Activated T-cell treated with anti-CD3 and anti-CD28 coated beads for 4 hours (primary cell): ENCODE measurements around the gene ATP1B3.
"Not testable (repeated sequence)": the region's sequence is repeated elsewhere in the genome, so short reads cannot be mapped to it uniquely, and the experiment has no call there.

Experiments used
- DNase-seq: peaks from one replicate; pipeline ENCODE4 v3.0.0-alpha.2; 2020

The ATP1B3 gene

DNA sequence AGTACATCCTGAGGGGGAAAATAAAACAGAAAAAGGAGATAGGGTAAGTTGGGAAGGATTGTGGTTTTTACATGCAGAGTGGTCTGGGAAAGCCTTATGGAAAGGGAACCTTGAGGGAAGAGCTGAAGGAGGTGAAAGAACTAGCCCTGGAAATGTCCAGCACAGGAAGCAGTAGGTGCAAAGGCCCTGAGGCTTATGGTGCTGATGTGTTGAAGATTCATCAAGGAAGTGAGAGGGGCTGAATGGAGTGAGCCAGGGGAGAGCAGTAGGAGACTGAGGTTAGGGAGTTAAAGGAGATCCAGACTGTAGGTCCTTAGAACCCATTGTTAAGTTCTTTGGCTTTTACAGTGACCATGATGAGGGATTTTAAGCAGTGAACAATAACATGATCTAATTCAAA, 33.0 kb downstream of the ATP1B3 start:
- no peak for DNase-seq

DNA sequence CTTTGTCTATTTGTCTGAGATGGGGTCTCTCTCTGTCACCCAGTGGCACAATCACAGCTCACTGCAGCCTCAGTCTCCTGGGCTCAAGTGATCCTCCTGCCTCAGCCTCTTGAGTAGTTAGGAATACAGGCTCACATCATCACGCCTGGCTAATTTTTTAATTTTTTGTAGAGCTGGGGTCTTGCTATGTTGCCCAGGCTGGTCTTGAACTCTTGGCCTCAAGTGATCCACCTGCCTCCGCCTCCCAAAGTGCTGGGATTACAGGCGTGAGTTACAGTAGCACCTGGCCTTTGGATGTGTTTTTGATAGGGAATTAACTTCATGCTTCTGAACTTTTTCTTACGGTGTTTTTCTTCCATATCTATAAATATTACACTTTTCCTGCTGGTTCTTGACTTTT, 33.5 kb downstream of the ATP1B3 start:
- DNase-seq: not testable (repeated sequence)

- DNase-seq: peak; percentile 37
Observed at GRCh38 chr3:141913150-141913811, 36.8 kb downstream of the ATP1B3 start.

- no peak for DNase-seq
Observed at GRCh38 chr3:141914311-141914710, 37.9 kb downstream of the ATP1B3 start.

GRCh38 chr3:141915016-141915415, 38.6 kb downstream of the ATP1B3 start:
- no peak for DNase-seq

DNA sequence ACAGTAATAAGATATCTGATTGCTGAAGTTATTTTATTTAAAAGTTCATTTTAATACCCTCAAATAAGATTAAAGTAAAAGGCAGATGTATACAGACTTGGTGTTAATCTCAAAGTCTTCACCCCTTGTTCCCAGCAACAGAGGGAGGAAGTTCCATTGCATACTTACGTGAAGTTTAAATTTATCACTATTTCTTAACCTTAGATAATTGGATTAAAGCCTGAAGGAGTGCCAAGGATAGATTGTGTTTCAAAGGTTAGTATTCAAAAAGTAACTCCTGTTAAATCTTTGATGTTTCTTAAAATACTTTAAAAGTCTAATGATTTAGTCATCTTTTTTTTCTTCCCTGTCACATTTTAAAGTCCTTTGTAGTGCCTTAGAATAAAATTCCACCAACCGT, 39.3 kb downstream of the ATP1B3 start:
- DNase-seq: no peak

GRCh38 chr3:141920701-141921100, 44.3 kb downstream of the ATP1B3 start:
- DNase-seq: no peak

DNA sequence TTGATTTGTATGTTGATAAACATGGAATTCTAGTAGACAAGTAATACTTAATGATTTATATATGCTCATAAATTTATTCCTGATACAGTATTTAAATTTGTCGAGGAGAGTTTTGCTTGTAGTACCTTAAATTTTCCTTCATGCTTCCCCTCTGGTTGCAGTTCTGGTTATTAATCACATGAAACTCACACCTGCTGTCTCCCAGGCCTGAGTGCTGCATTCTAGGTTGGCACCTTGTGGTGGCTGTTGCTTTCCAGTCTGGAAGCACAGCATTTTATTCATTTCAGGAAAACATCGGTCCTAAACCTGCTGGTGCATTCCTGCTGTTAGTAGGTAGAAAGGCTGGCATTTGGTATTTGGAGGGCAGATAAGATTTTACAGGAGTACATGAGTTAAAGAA, 44.9 kb downstream of the ATP1B3 start:
- DNase-seq: no peak

GRCh38 chr3:141925677-141926076, 49.2 kb downstream of the ATP1B3 start:
- not testable (repeated sequence) for DNase-seq

DNA sequence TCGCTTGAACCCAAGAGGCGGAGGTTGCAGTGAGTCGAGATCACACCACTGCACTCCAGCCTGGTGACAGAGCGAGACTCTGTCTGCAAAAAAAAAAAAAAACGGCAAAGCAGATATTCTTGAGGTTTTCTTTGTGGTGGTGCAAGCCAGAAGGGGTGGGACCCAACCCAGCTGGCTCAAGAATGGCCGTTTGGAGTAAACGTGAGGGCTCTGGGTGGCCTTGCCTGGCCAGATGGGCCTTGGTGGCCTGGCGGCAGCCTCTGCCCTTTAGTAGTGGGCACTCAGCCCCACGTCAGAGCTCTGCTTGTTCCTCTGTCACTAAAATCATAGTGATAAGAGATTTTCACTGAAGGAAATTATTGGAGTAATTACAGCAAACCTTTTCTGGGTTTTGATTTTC, 50.5 kb downstream of the ATP1B3 start:
- no peak for DNase-seq

DNA sequence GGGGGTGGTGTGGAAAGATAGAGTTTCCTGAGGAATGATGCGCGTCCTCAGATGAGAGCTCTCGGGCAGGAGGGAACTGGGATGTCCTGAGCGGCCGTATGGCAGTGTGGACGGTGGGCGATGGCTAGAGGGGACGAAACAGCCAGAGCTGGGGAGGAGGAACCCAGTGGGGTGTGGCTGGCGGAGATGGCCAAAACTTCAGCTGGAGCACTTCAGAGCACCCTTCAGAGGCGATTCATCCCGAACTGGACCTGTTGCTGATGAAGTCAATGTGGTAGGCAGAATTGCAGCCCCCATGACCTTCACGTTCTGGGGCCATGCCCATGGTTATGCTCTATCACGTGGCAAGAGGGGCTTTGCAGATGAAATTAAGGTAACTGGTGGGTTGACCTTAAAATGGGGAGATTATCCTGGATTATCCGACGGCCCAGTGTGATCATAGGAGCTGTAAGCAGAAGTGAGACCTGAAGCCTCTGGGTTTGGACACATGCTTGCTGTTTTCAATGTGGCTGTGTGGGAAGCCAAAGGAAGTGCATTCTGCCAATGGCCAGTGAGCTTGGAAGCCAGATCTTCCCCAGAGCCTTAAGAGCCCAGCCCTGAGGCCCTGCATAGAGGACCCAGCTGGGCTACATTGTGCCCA, 52.3 kb downstream of the ATP1B3 start:
- DNase-seq: no peak

DNA sequence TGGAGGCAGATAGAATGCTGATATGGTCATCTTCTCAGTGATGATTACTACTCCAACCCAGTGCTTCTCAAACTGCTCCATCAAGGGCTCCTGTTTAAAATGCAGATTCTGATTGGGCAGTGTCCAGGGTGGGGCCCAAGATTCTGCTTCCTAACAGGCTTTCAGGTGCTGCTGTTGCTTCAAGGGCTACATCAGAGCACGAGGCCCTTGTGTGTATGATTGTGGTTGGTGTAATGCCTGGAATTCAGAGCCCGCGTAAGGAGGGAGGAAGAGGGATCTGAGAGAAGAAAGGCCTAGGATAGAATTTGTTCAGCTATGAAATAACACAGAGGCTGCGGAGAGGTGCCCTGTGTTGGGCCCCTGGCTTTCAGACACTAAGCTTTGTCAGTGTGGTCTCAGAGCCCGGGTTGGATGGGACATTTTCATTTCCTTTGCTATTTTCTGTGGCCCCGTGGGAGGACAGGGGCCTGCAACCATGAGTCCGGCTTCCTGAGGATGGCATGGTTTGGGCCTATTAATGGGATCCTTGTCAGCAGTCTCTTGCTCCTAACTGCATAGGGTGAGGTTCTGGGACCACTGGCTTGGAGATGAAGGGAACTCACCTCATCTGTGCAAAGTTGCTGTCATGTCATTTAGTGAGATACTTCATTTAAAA, 53.0 kb downstream of the ATP1B3 start:
- no peak for DNase-seq

- DNase-seq: no peak
Observed at GRCh38 chr3:141930801-141931200, 54.4 kb downstream of the ATP1B3 start.

GRCh38 chr3:141933421-141934300, 57.2 kb downstream of the ATP1B3 start:
- no peak for DNase-seq

GRCh38 chr3:141934354-141934753, 57.9 kb downstream of the ATP1B3 start:
- DNase-seq: no peak

- no peak for DNase-seq
Observed at GRCh38 chr3:141938011-141938500, 61.6 kb downstream of the ATP1B3 start.

DNA sequence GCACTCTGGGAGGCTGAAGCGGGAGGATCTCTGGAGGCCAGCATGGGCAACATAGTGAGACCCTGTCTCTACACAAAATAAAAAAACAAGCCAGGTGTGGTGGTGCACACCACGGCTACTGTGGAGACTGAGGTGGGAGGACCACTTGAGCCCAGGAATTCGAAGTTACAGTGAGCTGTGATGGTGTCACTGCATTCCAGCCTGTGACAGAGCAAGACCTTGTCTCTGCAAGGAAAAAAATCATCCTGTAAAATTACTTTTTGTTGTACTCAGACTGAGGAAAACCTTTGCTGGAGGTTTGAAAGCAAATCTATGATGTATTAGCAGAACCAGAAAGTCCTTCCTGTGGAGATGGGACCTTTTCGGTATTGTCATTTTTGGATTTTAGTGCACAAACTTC, 63.3 kb downstream of the ATP1B3 start:
- no peak for DNase-seq

GRCh38 chr3:141940194-141940776, 63.8 kb downstream of the ATP1B3 start:
- no peak for DNase-seq

GRCh38 chr3:141941093-141941492, 64.7 kb downstream of the ATP1B3 start:
- DNase-seq: no peak

GRCh38 chr3:141942006-141942405, 65.6 kb downstream of the ATP1B3 start:
- DNase-seq: no peak

GRCh38 chr3:141945726-141946485, 69.5 kb downstream of the ATP1B3 start:
- no peak for DNase-seq

GRCh38 chr3:141949399-141949798, 73.0 kb downstream of the ATP1B3 start:
- no peak for DNase-seq
